ENCODE data around the gene PGRMC2. TPM values are rescaled to one million over a fixed set of nuclear protein-coding genes. Genes with fewer than 3 reads are reported as not detected.
A peak's percentile ranks its signal among the peaks of the same experiment; 100 is the strongest.

Gene PGRMC2, protein sequence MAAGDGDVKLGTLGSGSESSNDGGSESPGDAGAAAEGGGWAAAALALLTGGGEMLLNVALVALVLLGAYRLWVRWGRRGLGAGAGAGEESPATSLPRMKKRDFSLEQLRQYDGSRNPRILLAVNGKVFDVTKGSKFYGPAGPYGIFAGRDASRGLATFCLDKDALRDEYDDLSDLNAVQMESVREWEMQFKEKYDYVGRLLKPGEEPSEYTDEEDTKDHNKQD
- 20.6 and 32.5 TPM in 2 replicates for total RNA-seq (2014; rRNA removed; shearing (Covaris generic))

DNA sequence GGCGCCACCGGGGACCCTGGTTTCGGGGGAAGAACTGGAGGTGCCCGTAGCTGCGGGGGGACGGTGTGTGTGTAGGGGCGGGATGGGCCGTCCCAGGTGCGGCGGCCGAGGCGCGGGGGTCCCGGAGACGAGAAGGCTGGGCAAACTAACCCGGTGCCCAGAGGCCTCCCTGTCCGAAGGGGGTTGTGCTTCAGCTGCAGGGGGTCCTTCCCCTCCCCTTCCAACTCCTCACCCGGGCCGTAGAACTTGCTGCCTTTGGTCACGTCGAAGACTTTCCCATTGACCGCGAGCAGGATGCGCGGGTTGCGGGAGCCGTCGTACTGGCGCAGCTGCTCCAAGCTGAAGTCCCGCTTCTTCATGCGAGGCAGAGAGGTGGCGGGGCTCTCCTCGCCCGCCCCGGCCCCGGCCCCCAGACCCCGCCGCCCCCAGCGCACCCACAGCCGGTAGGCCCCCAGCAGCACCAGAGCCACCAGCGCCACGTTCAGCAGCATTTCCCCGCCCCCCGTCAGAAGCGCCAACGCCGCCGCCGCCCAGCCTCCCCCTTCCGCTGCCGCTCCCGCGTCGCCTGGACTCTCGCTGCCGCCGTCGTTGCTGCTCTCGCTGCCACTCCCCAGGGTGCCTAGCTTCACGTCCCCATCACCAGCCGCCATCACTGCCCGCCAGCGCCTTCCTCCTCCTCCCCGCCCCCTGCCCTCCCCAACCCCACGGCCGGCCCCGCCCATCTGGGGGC lies at the start of gene PGRMC2:
TSS of gene PGRMC2 (minus strand) at position 673 of the 730 bp plus-strand sequence. CDS start at position 650, 23 bp downstream.
- DNase-seq (ENCODE audit: low spot score) = peak; percentile 20

DNA sequence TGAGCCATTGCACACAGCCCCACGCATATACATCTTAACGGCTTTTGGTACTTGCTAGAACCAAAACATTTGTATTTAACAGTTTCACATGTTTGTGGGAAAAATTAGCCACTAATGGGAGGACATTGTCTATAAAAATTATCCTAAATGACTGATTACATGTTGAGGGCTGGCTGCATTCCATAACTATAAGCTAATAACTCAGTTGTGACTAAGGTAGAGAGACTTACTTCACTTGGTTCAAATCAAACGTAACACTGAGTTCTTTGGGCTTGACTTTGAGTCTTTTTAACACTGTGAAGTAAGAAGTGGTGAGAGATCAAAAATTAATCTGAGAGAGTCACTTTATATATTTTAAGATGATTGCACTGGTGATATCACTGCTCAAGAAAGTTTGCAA lies 47.9 kb upstream of the PGRMC2 start:
- DNase-seq (ENCODE audit: low spot score) = no peak

DNA sequence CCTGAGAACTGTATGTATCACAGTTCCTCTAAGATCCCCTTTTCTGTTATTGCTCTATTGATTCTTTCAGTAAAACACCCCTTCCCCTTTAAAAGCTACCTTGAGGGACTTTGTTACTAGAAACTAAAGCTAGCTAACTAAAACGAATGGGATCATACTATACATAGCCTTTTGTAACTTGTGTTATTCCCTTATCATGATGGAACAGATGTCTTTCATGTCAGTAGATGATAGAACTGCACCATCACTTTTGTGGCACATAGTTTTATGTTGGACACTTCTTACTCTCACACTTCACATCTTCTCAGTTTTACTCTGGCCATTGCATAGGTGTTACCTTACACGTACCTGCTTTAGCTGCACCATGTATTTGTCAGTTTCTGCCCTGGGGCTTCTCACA lies 46.6 kb upstream of the PGRMC2 start:
- no peak for DNase-seq (ENCODE audit: low spot score)

DNA sequence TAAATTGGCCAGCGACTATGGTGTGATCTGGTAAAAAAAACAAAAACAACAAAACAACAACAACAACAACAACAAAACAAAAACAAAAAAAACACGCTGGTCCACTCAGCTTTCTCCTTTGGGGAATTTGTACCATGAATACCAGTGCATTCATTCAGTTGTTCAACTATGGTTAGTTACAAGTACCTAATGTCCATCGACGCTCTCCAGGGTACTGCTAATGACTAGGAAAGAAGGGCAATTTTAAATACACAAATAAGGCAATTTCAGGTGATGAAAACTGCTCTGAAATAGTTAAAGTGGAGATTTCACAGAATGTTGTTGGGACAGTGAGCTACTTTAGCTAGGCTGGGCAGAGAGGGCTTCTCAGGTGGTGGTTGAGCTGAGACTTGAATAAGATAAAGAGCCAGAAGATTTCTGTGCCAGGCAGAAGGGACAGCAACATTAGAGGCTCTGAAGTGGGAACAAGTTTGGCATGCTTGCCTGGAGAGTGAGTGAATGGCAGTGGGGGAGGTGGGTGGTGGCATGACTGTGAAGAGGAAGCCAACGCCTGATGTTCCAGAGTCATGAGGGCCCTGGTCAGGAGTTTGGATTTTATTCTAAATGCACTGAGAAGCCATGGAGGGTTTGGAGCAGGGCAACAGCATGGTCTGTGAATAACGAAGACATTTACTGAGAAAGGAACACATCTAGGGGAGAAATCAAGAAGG lies 45.9 kb upstream of the PGRMC2 start:
- no peak for DNase-seq (ENCODE audit: low spot score)

DNA sequence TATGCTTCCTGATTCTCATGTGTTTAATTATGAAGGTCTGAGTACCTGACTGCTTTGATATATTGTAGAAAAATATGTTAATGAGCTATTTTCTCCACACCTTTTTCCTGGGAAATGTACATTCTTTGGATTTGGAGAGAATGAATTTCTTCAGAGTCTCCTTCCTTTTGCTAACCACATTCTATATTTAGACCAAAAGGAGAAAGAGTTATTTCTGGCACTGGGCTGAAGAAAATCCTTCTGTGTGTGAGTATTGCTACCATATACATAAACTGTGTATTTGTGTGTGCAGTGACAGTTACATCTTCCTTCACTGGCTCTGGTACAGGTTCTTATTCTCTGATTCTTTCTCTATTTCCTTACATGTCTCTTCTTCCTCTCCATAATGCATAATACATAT lies 44.5 kb upstream of the PGRMC2 start:
- no peak for DNase-seq (ENCODE audit: low spot score)

DNA sequence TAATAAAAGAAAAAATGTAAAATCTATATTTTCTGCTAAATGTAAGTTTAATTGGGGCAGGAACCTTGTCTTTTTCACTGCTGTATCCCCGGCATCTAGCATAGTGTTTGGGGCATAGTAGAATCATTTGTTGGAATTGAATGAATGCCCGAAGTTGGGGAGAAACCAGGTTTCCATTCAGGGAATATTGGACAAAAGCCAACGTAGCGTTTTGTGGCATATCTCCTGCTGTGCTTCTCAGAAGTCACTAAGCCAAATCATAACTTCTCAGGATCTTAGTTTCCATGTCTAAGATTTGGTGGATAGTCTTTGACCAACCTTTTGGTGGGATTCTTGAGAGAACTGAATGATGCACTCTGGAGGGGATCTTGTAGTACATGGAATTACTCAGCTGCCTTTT lies 42.0 kb upstream of the PGRMC2 start:
- DNase-seq (ENCODE audit: low spot score) = no peak

DNA sequence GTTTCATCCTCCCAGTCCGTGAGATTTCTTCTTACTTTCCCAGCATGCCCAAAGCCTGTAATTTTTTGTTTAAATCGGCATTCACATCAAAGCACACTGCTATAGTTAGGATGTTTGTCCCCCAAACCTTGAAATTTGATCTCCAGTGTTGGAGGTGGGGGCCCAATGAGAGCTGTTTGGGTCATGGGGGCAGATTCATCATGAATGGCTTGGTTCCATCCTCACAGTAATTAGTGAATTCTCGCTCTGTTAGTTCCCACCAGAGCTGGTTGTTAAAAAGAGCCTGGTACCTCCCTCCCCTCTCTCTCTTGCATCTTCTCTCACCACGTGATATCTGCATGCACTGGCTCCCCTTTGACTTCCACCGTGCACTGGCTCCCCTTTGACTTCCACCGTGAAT lies 40.5 kb upstream of the PGRMC2 start:
- no peak for DNase-seq (ENCODE audit: low spot score)

DNA sequence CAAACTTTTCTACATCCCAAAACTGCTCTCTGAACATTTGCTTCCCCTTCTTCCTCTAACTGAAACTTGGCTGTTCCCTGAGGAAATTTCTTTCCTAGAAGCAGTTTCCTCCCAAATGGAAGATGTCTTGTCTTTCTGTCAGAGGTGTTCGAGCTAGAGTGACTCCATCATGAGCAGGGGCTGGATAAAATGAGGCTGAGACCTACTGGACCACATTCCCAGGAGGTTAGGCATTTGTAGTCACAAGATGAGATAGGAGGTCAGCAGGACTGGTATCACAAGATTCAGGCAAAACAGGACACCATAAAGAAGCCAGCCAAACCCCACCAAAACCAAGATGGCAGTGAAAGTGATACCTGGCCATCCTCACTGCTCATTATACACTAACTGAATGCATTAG lies 35.8 kb upstream of the PGRMC2 start:
- no peak for DNase-seq (ENCODE audit: low spot score)

DNA sequence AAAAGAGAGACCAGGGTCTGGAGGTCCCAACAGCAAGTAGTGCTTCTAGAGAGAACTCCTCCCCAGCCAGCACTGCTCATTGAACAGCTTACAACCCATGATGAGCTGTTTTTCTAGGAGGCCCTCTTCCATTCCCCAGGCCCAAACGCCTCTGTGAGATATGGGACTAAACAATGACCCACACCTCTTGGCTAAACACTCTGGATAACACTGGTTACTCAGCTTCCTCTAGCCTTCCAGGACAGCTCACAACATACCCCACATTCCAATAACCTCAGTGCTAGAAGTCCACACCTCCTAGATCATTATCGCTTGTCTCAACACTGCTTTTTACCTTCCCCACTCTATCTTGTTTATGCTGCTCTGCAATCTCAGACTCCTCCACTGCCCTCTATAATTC lies 35.4 kb upstream of the PGRMC2 start:
- peak; percentile 23 for DNase-seq (ENCODE audit: low spot score)

DNA sequence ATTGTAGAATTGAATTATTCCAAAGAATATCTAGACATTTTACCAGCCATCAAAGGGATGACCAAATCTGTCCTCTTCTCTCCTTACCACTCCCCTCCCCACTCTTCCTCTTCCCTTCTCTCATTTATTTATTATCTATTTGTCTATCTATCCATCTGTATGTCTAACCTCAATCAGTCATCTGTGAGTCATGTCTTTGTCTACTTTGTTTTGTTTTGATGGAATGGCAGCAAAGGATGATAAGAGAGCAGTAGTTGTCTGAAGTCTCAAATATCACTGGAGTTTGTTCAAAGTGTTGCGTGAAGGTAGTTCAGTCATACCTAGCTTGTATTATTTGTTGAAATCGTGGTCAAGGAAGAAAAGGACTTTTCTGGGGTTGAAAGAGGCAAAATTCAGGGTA lies 34.7 kb upstream of the PGRMC2 start:
- DNase-seq (ENCODE audit: low spot score) = no peak

DNA sequence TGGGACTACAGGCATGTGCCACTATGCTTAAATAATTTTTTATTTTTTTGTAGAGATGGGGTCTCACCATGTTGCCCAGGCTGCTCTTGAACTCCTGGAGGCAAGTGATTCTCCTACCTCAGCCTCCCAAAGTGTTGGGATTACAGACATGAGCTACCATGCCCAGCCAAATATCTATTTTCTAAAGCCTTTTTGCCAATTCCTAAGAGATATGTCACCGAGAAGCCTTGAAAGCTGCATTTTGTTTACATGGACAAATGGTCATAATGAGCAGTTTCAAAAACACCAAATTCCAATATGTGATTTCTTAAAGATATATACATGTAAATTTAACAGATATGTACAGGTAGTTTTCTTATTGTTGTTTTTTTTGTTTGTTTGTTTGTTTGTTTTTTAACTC lies 33.0 kb upstream of the PGRMC2 start:
- no peak for DNase-seq (ENCODE audit: low spot score)

DNA sequence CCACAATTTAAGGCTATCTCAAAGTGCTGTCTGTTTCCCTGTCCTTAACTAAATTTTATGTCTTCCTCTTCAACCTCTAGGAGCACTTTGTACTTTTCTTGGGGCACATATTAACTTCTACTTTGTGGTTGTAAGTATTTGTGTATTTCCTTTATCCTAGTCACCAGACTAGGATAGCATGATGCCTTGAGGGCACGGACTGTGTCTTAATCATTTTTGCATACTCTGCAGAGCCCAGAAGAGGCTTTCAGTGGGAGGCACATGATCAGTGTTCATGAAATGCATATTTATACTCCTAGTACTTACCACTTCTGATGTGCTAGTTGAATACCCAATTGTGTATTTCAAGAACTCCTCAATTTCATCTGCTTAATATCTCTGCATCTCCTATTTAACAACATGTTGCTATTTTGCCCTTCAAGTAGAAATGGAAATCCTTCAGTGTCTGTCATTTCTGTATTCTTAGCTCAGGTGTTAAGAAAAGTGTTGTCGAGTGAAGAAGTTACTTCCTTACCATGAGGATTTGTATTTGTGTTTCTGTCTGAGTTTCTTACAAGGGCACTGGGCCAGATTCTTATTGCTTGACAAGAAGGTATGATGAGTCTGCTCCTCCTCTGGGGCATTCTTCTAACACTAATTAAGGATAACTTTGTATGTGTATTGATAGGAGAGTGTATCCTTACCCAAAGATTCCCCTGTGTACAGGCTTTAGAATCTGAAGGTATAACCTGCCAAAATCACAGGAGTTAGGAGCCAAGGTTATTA lies 28.3 kb upstream of the PGRMC2 start:
- DNase-seq (ENCODE audit: low spot score) = no peak

DNA sequence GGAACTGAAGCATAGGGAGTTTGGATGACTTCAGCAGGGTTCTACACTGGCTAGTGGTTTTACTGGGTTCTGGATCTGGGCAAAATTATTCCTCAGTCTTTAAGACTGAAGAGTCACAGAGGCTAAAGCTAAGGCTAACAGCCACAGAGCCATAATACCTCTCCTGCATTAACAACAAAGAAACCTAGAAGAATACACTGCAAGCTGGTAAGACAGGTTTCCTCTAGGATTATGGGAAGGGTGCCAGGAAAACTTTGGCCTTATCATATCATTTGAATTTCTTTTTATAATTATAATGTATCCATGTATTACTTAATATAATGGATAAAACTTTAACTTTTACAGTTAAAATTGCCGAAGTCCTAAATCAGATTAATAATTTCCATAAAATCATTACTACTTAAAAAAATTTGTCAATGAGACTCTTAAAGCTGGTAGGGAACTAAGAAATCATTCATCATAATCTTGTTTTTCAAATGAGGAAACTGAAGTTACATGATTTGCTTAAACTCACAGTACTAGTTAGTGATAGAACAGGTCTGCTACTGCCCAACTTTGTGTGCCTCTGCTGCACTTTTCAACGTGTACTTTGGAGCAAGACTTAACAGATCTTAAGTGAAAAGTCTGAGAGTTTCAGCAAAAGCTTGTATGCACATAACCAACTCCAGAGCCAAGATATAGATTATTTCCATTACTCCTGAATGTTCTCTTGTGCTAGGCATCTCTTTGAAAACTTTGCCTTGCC lies 24.2 kb upstream of the PGRMC2 start:
- no peak for DNase-seq (ENCODE audit: low spot score)

DNA sequence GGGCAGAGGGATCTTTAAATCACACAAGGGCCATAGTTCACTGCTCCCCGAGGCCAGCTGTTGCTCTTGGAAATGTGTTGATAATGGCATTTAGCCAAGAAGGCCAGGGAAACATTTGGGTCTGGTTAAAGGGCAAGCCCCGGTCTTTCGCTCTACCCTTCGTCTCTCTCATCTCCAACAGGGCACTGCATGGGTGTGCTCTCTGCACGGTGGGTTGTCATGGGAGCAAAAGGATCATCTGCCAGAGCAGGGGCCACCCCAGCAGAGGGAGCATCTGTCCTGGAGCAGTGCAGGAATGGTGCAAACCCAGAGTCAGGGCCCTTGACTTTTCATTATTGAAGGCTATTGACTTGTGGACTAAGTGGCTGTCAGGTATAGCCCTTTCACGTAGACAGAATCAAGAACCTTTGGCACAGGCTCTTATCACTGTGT lies 22.7 kb upstream of the PGRMC2 start:
- no peak for DNase-seq (ENCODE audit: low spot score)

DNA sequence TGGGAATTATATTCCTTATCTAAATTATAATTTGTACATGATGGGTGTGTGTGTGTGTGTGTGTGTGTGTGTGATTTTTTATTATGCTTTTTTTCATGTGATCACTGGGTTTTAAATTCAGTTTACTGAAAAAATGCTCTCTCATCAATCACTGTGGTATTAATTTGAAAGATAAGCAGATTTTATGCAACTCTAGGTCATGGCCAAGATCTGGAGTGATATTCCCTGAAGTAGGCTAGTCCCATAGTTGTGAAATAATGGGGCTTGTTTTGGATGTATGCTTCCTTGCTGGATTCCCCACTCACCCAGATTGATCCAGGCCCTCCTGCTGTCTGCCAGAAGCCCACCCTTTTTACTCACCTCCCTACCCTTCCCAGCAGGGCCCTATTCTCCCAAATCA lies 22.0 kb upstream of the PGRMC2 start:
- DNase-seq (ENCODE audit: low spot score) = no peak

DNA sequence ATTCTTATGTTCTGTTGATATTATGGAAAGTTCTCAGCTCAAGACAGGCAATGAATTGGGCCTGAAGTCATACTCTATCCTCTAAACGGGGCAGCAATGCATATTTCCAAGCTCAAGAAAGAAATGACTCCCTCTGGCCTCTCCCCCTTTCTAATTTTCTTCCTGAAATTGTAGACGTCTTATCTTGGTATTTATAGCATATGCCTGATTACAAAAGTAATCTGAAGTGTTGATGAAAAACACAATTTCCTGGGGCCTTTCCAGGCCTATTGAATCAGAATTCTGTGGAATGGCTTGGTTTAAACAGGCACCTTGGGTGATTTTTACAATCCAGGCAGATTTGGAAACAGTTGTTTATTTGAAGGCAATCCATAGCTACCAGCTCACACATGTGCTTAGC lies 21.4 kb upstream of the PGRMC2 start:
- no peak for DNase-seq (ENCODE audit: low spot score)

DNA sequence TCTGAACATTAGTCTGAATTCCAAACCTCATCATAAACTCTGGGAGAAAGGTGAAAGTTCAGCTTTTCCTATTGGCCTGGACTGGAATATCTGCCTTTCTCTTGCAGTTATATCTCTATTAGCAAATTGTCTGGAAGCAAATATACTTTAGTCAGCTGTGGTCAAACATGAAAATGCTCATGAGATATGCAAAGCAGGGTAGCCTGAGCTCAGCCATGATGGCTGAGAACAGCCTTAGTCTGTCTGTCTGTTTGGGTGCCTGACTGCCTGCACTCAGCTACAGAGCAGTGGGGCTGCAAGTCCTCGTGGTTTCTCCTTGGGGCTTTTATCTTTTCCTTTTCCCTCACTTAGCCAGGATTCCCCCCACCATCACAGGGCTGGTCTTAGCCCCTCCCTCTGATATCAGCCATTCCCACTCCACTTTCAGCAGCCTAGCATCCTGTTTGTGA lies 19.5 kb upstream of the PGRMC2 start:
- no peak for DNase-seq (ENCODE audit: low spot score)

DNA sequence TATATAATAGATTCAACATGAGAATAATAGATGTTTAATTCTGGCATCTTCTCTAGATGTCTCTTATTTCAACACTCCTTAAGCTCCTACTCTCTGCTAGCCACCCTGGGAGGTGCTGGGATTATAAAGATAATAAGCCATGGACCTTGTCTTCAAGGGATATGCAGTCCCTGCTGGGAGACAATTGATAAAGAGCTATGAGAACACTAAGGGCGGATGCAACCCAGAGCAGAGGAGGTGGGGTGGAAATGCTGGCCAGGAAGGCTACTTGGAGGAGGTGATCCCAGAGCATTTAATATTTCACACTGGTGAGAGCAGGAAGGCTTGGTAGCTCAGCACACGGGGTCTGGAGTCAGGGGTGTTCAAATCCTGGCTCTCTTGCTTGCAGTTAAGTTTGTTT lies 18.3 kb upstream of the PGRMC2 start:
- no peak for DNase-seq (ENCODE audit: low spot score)

DNA sequence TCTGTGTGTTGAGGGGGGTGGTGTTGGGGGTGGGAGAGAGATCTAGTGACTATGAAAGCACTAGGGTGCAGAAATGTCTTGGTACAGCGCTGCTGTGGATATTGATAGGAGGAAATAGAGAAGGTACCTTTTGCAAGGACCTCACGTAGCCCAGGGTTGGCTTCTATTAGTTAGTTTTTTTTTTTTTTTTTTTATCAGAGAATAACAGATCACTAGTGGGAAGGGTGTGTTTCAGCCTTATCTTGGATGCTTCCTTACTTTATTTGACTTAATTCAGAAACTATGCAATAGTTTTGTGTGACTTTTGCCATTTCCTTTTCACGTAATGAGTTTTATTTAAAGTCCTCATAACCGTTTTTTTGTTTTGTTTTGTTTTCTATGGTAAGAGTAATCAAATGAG lies 16.4 kb upstream of the PGRMC2 start:
- DNase-seq (ENCODE audit: low spot score) = no peak

DNA sequence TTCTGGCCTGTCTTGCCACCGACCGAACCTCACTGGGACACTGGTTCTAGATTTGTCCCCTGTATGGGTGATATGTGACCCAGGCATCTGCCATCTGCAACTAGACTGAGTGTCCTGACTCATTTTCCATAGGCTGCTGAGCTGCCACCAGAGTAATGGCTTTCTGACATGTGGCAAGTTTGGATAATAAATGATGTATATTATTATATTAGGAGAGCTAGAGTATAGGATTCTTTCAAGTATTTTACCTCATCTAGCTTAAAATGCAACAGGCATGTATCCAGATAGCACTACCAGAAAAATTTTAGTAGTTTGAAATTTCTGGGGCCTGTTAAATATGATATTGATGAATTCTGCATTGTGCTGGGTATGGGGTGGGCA lies 15.8 kb upstream of the PGRMC2 start:
- DNase-seq (ENCODE audit: low spot score) = no peak

DNA sequence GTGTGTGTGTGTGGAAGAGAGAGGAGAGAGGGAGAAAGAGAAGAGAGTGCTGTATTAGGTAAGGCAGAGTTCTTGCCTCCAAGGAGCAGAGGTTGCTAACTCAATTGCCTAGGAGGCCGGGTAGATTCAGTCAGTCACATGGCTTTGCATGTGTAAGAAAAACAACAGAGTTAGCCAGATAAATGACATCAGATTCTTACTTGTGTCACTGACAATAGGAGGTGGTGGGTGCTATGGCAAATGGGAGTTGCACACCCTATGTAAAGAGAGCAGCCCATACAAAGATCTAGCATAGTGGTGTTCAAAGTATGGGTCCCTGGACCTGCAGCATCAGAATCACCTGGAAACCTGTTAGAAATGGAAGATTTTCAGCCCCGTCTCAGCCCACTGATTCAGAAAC lies 14.4 kb upstream of the PGRMC2 start:
- DNase-seq (ENCODE audit: low spot score) = no peak

DNA sequence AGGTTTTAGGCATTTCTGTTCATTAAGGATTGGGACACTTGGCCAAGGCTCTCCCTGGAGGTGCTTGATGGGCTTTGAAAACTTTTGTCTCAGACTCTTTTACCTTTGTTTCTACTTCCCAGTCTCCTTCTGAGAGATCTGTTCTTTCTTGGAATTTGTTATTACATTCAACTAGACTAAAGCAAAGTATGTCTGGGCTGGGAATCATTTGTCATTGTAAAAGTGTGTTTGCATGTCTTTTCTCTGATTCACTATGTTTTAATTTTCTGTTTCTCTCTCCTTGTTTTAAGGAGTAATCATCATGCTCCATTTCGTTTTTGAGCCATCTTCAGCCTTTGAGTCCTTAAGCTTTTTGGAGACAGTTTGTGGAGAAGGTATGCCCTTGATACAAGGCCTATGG lies 12.2 kb upstream of the PGRMC2 start:
- DNase-seq (ENCODE audit: low spot score) = no peak

Data from H4 (cell line).